Fibroblast of lung (primary cell): ENCODE results near the gene TNIK. TPM values are rescaled to one million over a fixed set of nuclear protein-coding genes. Genes with fewer than 3 reads are reported as not detected.

Experiments used
- DNase-seq, 2 donors: peaks; one replicate each; pipeline versions ENCODE4 v3.0.0 to v3.0.0-alpha.2; 2010; ENCODE audit warnings: low read depth in 2 of 2
- H2AFZ ChIP-seq: 2 replicates; pipeline ENCODE4 v1.5.1; 2012; ENCODE audit warnings: low read length, control low read depth, inconsistent platforms
- H3K27ac ChIP-seq: 2 replicates; pipeline ENCODE4 v1.5.1; 2011; ENCODE audit warnings: low read length, control low read depth; ENCODE audit not compliant: insufficient read depth
- H3K27me3 ChIP-seq: 2 replicates; pipeline ENCODE4 v1.5.1; 2011; ENCODE audit warnings: mild to moderate bottlenecking, low read length; ENCODE audit not compliant: control insufficient read depth, insufficient read depth
- H3K36me3 ChIP-seq: 2 replicates; pipeline ENCODE4 v1.5.1; 2011; ENCODE audit warnings: low read length; ENCODE audit not compliant: control insufficient read depth, insufficient read depth
- H3K4me1 ChIP-seq: 2 replicates; pipeline ENCODE4 v1.5.1; 2011; ENCODE audit warnings: low read length; ENCODE audit not compliant: control insufficient read depth, insufficient read depth; ENCODE audit errors: extremely low read depth
- H3K4me2 ChIP-seq: 2 replicates; pipeline ENCODE4 v1.5.1; 2011; ENCODE audit warnings: low read length, control low read depth; ENCODE audit not compliant: insufficient read depth; ENCODE audit errors: extremely low read depth
- H3K4me3 ChIP-seq, 4 experiments: fragments of 200-600 bp in 1 of 4; sonication (generic) in 1 of 4; replicated peaks in 1 of 4; 2 replicates each; pipeline ENCODE4 v1.5.1; 2011 to 2016; ENCODE audit warnings: low read length in 4 of 4, low read depth in 3 of 4, mild to moderate bottlenecking in 3 of 4, control low read depth in 2 of 4, inconsistent platforms in 1 of 4, mixed read lengths in 1 of 4; ENCODE audit not compliant: insufficient read depth in 1 of 4; ENCODE audit errors: control extremely low read depth in 1 of 4
- H3K79me2 ChIP-seq: 2 replicates; pipeline ENCODE4 v1.5.1; 2012; ENCODE audit warnings: mild to moderate bottlenecking, low read length, inconsistent platforms; ENCODE audit not compliant: control insufficient read depth, insufficient read depth
- H3K9ac ChIP-seq: 2 replicates; pipeline ENCODE4 v1.5.1; 2011; ENCODE audit warnings: mild to moderate bottlenecking, low read length, control low read depth; ENCODE audit not compliant: insufficient read depth
- H3K9me3 ChIP-seq: 2 replicates; pipeline ENCODE4 v1.5.1; 2012; ENCODE audit warnings: low read depth, low read length; ENCODE audit not compliant: control insufficient read depth, insufficient read depth
- H4K20me1 ChIP-seq: 2 replicates; pipeline ENCODE4 v1.5.1; 2011; ENCODE audit warnings: low read length; ENCODE audit not compliant: control insufficient read depth, insufficient read depth; ENCODE audit errors: extremely low read depth
- EZH2 ChIP-seq: IDR thresholded peaks from 2 replicates; pipeline ENCODE4 v1.5.1; 2012; ENCODE audit warnings: low read length, control low read depth, mild to moderate bottlenecking; ENCODE audit errors: missing control alignments
- polyA plus RNA-seq, 2 donors: library from polyadenylated mRNA; depleted of rRNA in 1 of 2; stranded (reverse) in 1 of 2; unstranded in 1 of 2; fragments of >200 nt; gene quantifications; 2 replicates each; pipeline ENCODE4 v1.2.1, GENCODE V29; 2011 to 2012; ENCODE audit warnings: missing spikeins in 1 of 2
- total RNA-seq: library from RNA; depleted of rRNA; stranded (reverse); fragments of >200 nt; gene quantifications from 2 replicates; pipeline ENCODE4 v1.2.1, GENCODE V29; 2014
- TF ChIP-seq, protein P1 (sequence below), 2 donors: IDR thresholded peaks in 1 of 2; conservative IDR thresholded peaks in 1 of 2; 1 replicate in 1 of 2; 2 replicates in 1 of 2; pipeline ENCODE4 v1.5.1; 2011 to 2012; ENCODE audit warnings: low read length in 2 of 2, control low read depth in 1 of 2, inconsistent platforms in 1 of 2, low read depth in 1 of 2, mild to moderate bottlenecking in 1 of 2

TNIK gene
- total and polyA plus RNA-seq, 2 donors (not counting 1 experiment from before 2014, with no cell fraction given), result 13.8 to 39.3 TPM

DNA sequence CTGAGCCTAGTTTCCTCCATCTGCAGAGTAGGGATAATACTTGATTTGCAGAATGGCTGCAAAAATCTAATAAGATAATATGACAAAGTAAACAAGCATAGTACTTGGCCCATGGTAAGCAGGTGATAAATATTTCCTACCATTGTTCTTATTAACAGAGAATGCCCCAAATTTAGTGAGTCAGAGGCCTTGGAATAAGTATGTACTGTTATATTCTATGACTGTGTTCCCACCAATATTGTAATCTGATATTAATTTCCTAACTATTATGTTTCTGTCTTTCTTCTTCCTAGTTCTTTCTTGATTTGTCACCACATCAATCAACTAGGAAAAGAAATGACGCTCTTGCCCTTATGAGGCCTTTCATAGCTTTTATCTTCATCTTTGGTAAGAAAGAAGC, 255.3 kb downstream of the TNIK start:
- Histone ChIP-seq H3K27me3 (no peaks in the 10 kb centered on the region), H3K4me1 (peaks cover 2% of the 10 kb centered on the region), H3K79me2 (no peaks in the 10 kb centered on the region), H3K36me3 (no peaks in the 10 kb centered on the region), H3K27ac (no peak overlapping the region), H4K20me1 (no peaks in the 10 kb centered on the region), H3K9ac (no peak overlapping the region), H3K4me2 (no peak overlapping the region), H3K9me3 (no peaks in the 10 kb centered on the region), H3K4me3 (no peak overlapping the region), H2AFZ (no peak overlapping the region)
- no peak for DNase-seq
- no peak for TF ChIP-seq EZH2
- TF ChIP-seq, protein P1, sequence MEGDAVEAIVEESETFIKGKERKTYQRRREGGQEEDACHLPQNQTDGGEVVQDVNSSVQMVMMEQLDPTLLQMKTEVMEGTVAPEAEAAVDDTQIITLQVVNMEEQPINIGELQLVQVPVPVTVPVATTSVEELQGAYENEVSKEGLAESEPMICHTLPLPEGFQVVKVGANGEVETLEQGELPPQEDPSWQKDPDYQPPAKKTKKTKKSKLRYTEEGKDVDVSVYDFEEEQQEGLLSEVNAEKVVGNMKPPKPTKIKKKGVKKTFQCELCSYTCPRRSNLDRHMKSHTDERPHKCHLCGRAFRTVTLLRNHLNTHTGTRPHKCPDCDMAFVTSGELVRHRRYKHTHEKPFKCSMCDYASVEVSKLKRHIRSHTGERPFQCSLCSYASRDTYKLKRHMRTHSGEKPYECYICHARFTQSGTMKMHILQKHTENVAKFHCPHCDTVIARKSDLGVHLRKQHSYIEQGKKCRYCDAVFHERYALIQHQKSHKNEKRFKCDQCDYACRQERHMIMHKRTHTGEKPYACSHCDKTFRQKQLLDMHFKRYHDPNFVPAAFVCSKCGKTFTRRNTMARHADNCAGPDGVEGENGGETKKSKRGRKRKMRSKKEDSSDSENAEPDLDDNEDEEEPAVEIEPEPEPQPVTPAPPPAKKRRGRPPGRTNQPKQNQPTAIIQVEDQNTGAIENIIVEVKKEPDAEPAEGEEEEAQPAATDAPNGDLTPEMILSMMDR (conservative IDR thresholded peaks at IDR 0.05 in 1 of 2, IDR thresholded peaks at IDR 0.05 in 1 of 2; ENCODE audit: low read depth in 1 of 2, low read length in 2 of 2), result no peak

DNA sequence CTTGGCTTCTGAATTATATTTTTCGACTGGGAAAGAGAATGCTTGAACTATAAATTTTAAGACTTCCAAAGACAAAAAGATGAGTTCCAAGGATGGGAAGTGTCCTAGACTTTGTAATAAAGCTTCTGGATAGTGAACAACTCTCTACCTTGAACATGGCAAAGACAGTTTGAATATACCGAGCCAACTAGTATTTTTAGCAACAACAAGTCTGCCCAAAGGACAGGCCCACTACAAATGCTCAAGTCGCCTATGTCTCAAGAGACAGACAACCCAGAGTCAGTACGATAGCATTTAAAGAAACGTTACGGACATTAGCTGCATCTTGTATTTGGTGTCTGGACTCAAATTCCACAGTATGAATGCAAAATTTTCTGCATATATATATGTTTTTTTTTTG, 258.4 kb downstream of the TNIK start:
- Histone ChIP-seq H4K20me1 (no peaks in the 10 kb centered on the region), H3K4me2 (no peak overlapping the region), H3K4me1 (peaks cover 2% of the 10 kb centered on the region), H3K36me3 (no peaks in the 10 kb centered on the region), H3K4me3 (no peak overlapping the region), H2AFZ (no peak overlapping the region), H3K27ac (no peak overlapping the region), H3K27me3 (no peaks in the 10 kb centered on the region), H3K79me2 (no peaks in the 10 kb centered on the region), H3K9me3 (no peaks in the 10 kb centered on the region), H3K9ac (no peak overlapping the region)
- no peak for DNase-seq
- no peak for TF ChIP-seq EZH2
- TF ChIP-seq, protein P1 (conservative IDR thresholded peaks at IDR 0.05 in 1 of 2, IDR thresholded peaks at IDR 0.05 in 1 of 2; ENCODE audit: low read depth in 1 of 2, low read length in 2 of 2), result no peak

DNA sequence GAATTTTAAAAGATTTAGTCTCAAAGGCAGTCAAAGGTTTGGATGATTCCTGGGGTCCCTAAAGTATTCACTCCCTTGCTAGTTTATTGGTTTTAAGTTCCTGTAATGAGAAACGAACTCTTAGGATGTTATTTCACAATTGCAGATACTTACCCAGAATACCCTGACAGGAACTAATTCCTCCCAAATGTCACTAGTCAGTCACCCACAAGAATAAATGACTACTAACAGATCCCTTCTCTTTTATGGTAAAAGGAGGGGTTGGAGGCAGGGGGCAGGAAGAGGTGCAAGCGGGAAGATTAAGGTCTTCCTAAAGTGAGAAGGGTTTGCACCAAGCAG, 259.5 kb downstream of the TNIK start:
- H4K20me1 ChIP-seq, result no peaks in the 10 kb centered on the region
- no peak overlapping the region for H3K4me3 ChIP-seq
- H3K4me2 ChIP-seq, result no peak overlapping the region
- TF ChIP-seq, protein P1 (conservative IDR thresholded peaks at IDR 0.05 in 1 of 2, IDR thresholded peaks at IDR 0.05 in 1 of 2; ENCODE audit: low read depth in 1 of 2, low read length in 2 of 2), result no peak
- TF ChIP-seq EZH2, result no peak
- no peak overlapping the region for H2AFZ ChIP-seq
- no peaks in the 10 kb centered on the region for H3K36me3 ChIP-seq
- no peak overlapping the region for H3K9ac ChIP-seq
- H3K27me3 ChIP-seq, result no peaks in the 10 kb centered on the region
- H3K9me3 ChIP-seq, result no peaks in the 10 kb centered on the region
- no peaks in the 10 kb centered on the region for H3K79me2 ChIP-seq
- H3K27ac ChIP-seq, result no peak overlapping the region
- DNase-seq, result no peak
- H3K4me1 ChIP-seq, result peaks cover 2% of the 10 kb centered on the region
